Fibroblast of villous mesenchyme (primary cell): ENCODE data around the gene AMIGO2. TPM values are rescaled to one million over a fixed set of nuclear protein-coding genes. Genes with fewer than 3 reads are reported as not detected.

ENCODE experiments used
- DNase-seq: peaks from one replicate; pipeline ENCODE4 v3.0.0-alpha.2; 2010; ENCODE audit warnings: low read depth
- H3K4me3 ChIP-seq: 2 replicates; pipeline ENCODE4 v1.5.1; 2011; ENCODE audit warnings: low read depth, mild to moderate bottlenecking, low read length
- total RNA-seq: library from RNA; depleted of rRNA; stranded (reverse); fragments of >200 nt; gene quantifications from 2 replicates; pipeline ENCODE4 v1.2.3, GENCODE V29; 2012
- TF ChIP-seq, protein P1 (sequence below): IDR thresholded peaks from 2 replicates; pipeline ENCODE4 v1.5.1; 2012; ENCODE audit warnings: low read depth, mild to moderate bottlenecking, low read length; ENCODE audit not compliant: insufficient read depth

The AMIGO2 gene
- total RNA-seq, 1 donor, result 62.2 TPM

- DNase-seq, result no peak
- no peak overlapping the region for H3K4me3 ChIP-seq
- TF ChIP-seq, protein P1, sequence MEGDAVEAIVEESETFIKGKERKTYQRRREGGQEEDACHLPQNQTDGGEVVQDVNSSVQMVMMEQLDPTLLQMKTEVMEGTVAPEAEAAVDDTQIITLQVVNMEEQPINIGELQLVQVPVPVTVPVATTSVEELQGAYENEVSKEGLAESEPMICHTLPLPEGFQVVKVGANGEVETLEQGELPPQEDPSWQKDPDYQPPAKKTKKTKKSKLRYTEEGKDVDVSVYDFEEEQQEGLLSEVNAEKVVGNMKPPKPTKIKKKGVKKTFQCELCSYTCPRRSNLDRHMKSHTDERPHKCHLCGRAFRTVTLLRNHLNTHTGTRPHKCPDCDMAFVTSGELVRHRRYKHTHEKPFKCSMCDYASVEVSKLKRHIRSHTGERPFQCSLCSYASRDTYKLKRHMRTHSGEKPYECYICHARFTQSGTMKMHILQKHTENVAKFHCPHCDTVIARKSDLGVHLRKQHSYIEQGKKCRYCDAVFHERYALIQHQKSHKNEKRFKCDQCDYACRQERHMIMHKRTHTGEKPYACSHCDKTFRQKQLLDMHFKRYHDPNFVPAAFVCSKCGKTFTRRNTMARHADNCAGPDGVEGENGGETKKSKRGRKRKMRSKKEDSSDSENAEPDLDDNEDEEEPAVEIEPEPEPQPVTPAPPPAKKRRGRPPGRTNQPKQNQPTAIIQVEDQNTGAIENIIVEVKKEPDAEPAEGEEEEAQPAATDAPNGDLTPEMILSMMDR, result no peak
These were observed 27.7 kb upstream of the AMIGO2 start for GRCh38 chr12:47107446-47107845.

DNA sequence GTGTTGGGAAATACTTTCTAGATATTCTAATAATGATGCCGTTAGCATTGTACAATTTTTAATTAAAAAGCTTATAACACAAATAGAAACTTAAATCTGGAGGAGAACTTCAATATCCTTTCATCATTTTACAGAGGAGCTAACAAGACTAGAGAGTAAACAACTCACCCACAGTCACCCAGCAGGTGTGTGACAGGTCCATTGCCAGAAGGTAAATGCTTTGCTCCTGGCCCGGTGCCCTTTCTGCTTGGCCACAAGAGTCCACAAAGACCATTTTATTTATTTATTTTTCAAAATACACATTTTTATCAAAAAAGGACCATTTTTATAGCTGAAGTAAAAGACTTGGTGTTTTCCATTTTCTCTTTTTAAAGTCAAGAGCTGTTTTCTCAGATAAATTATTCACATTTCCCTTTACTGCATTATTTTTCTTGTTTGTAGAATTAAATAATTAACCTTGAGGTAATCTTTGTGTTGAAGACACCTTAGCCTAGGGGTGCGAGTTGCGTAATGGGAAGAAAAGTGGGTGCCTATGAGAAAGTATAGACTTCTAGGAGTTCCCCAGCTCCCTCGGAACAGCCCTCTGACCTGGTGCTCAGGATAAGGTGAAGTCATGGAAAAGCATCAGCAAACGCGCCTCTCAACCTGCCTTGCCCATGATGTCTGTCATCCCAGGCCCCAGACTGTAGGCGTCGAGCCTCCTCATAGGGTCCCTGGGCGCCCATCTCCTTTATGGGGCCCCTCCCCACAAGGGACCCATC lies 26.3 kb upstream of the AMIGO2 start:
- no peak for DNase-seq
- TF ChIP-seq, protein P1, result no peak
- no peak overlapping the region for H3K4me3 ChIP-seq

GRCh38 chr12:47102845-47103651 lies 23.3 kb upstream of the AMIGO2 start:
- DNase-seq, result peak; percentile 100
- no peak overlapping the region for H3K4me3 ChIP-seq
- TF ChIP-seq, protein P1, result no peak

DNA sequence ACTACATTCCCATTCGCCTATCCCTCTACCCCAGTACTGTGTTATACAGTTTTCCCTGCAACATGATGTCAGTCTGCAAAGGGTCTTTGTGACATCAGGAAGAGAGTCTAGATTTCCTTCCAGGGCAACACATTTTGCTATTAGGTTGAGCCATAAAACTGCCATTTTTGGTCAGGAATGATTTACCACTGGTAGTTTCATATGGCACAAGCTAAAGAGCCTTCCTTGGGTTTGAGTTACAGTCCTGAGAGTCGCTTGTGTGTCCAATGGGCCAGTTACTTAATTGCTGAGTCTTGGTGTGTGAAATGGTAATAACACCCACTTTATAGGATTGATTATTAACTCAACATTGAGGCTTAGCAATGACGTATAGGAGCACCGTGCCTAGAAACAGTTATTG lies 22.6 kb upstream of the AMIGO2 start:
- peak; percentile 19 for DNase-seq
- TF ChIP-seq, protein P1, result no peak
- no peak overlapping the region for H3K4me3 ChIP-seq

DNA sequence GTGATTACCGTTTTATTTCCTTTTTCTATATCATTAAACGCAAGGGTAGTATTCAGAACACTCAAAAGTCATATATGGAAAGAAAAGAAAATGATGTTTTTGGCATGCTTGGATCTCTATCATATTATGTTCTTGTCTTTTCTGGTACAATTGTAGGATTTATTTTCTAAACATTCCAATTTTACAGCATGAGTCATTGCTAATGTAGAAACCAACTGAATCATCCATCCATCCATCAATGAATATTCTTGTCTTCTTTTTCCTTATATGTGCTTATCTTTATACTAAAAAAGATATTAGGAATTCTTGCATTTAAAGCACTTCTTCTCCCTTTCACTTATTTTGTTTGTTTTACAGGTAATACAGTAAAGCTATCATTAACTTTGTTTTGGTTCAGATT lies 20.4 kb upstream of the AMIGO2 start:
- no peak overlapping the region for H3K4me3 ChIP-seq
- no peak for DNase-seq
- TF ChIP-seq, protein P1, result no peak

DNA sequence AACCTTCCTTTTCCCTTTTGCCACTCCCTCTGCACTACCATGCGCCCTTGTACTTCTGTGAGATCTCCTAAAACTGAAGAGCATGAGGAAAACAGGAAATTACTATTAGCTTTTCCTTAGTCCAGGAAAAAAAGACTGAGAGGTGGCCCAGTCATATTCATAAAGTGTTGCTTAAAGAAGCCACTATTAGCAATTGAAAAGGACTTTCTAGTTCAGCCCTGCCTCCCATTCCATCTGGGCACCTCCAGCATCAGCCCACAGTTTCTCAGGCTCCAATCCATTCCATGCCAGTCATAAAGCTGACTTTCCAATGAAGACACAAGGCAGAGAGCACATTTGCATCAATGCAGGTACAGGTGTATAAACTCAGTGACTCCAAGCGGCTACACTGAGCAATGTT lies 19.9 kb upstream of the AMIGO2 start:
- TF ChIP-seq, protein P1, result no peak
- no peak overlapping the region for H3K4me3 ChIP-seq
- no peak for DNase-seq
